Bone marrow (tissue), 2 donors: ENCODE measurements around the gene PTCRA.

Experiments
- DNase-seq, 2 donors: peaks; one replicate each; lab custom pipeline; 2025; lab: John Stamatoyannopoulos, UW

Gene PTCRA

DNA sequence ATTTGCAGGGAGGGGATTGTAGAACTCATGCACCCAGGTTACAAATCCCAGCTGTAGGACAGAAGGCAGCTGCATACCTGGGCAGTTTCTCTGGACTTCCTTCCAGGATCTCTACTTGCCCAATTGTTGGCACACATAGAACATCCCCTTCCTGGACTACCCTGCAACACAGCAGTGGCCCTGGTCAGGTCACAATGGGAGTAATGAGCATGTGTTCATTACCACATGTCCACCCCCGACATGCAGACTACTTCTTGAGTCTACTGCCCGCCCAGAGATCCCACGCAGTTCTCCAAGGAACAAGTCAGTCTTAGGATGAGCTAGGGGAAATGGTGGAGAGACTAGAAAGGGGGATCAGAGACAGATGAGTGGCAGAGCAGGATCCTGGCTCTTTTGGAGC lies 58.1 kb downstream of the PTCRA start:
- no peak for DNase-seq

- DNase-seq = no peak
Observed at GRCh38 chr6:42974919-42975505, 59.2 kb downstream of the PTCRA start.
